Activated T-cell treated with anti-CD3 and anti-CD28 coated beads, Interleukin-2, amount 50 U/mL, for 4 hours (primary cell): ENCODE data around the gene PRDX2. TPM values are rescaled to one million over a fixed set of nuclear protein-coding genes. Genes with fewer than 3 reads are reported as not detected.

Experiments
- ATAC-seq, 2 donors: fragments of 200-7000 bp; cut with Tn5 transposase; one replicate each; pipeline ENCODE4 v1.10.0; 2021
- DNase-seq: peaks from one replicate; pipeline ENCODE4 v3.0.0-alpha.2; 2020
- H3K27me3 Mint-ChIP-seq: one replicate; pipeline ENCODE4 v1.8.0; 2021; ENCODE audit warnings: low read depth, mixed read lengths
- H3K36me3 Mint-ChIP-seq: one replicate; pipeline ENCODE4 v1.8.0; 2022; ENCODE audit warnings: mixed read lengths; ENCODE audit not compliant: insufficient read depth
- H3K4me1 Mint-ChIP-seq: one replicate; pipeline ENCODE4 v1.8.0; 2021; ENCODE audit warnings: low read depth, mixed read lengths
- H3K4me3 Mint-ChIP-seq: one replicate; pipeline ENCODE4 v1.8.0; 2021; ENCODE audit warnings: mild to moderate bottlenecking, moderate library complexity, mixed read lengths
- H3K9me3 Mint-ChIP-seq: one replicate; pipeline ENCODE4 v1.8.0; 2021; ENCODE audit warnings: mixed read lengths
- total RNA-seq, 3 donors: library from RNA; stranded (reverse); gene quantifications; one replicate each; pipeline ENCODE4 v1.2.1, GENCODE V29; 2021

PRDX2 gene
- total RNA-seq, 3 donors from 2014 or later = 185 to 224 (median 211) TPM

DNA sequence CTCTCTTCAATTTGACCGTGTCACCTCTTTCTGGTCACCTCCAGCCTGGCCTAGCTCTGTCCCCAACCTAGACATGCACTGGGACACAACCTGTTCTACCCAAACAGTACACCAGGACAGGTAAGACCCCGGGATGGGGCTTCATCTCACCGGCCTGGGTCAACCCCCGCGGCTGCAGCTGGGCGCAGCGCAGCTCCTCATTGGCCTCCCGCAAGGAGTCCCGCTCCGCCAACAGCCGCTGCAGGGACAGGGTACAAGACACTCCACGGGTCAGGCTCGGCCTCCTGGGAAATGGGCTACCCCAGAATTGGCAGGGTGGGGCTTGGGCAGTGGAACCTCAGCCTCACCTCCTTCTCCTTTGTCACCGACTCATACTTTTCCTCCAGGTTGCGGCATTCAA lies 33.9 kb downstream of the PRDX2 start:
- no peak overlapping the region for H3K4me3 Mint-ChIP-seq
- no peaks in the 10 kb centered on the region for H3K36me3 Mint-ChIP-seq
- no peak for ATAC-seq
- H3K27me3 Mint-ChIP-seq = no peaks in the 10 kb centered on the region
- H3K4me1 Mint-ChIP-seq = peaks cover 2% of the 10 kb centered on the region
- no peak for DNase-seq
- no peaks in the 10 kb centered on the region for H3K9me3 Mint-ChIP-seq

- H3K4me1 Mint-ChIP-seq = peaks cover 2% of the 10 kb centered on the region
Observed at GRCh38 chr19:12767150-12767549, 34.5 kb downstream of the PRDX2 start.

GRCh38 chr19:12766051-12766521 lies 35.5 kb downstream of the PRDX2 start:
- Mint-ChIP-seq H3K27me3 (no peaks in the 10 kb centered on the region), H3K4me1 (peaks cover 2% of the 10 kb centered on the region), H3K36me3 (no peaks in the 10 kb centered on the region), H3K4me3 (no peak overlapping the region), H3K9me3 (no peaks in the 10 kb centered on the region)
- ATAC-seq (peak; percentile 72 to 90), DNase-seq (peak; percentile 85)

More at GRCh38 chr19:12767150-12767549, 34.5 kb downstream of the PRDX2 start:
- DNase-seq (no peak), ATAC-seq (no peak)
- no peaks in the 10 kb centered on the region for H3K27me3 Mint-ChIP-seq
- no peaks in the 10 kb centered on the region for H3K9me3 Mint-ChIP-seq
- H3K36me3 Mint-ChIP-seq = no peaks in the 10 kb centered on the region
- no peak overlapping the region for H3K4me3 Mint-ChIP-seq

GRCh38 chr19:12764698-12765097 lies 36.9 kb downstream of the PRDX2 start:
- ATAC-seq = no peak
- H3K4me3 Mint-ChIP-seq = no peak overlapping the region
- peaks cover 2% of the 10 kb centered on the region for H3K4me1 Mint-ChIP-seq

GRCh38 chr19:12763100-12763499 lies 38.5 kb downstream of the PRDX2 start:
- Mint-ChIP-seq H3K36me3 (no peaks in the 10 kb centered on the region), H3K9me3 (no peaks in the 10 kb centered on the region), H3K4me1 (no peaks in the 10 kb centered on the region), H3K27me3 (no peaks in the 10 kb centered on the region), H3K4me3 (no peak overlapping the region)
- DNase-seq (no peak), ATAC-seq (no peak)

More at GRCh38 chr19:12764698-12765097, 36.9 kb downstream of the PRDX2 start:
- DNase-seq = no peak
- Mint-ChIP-seq H3K27me3 (no peaks in the 10 kb centered on the region), H3K36me3 (no peaks in the 10 kb centered on the region), H3K9me3 (no peaks in the 10 kb centered on the region)

- H3K4me1 Mint-ChIP-seq = peaks cover 2% of the 10 kb centered on the region
- H3K36me3 Mint-ChIP-seq = no peaks in the 10 kb centered on the region
Observed at GRCh38 chr19:12759686-12760085, 41.9 kb downstream of the PRDX2 start.

DNA sequence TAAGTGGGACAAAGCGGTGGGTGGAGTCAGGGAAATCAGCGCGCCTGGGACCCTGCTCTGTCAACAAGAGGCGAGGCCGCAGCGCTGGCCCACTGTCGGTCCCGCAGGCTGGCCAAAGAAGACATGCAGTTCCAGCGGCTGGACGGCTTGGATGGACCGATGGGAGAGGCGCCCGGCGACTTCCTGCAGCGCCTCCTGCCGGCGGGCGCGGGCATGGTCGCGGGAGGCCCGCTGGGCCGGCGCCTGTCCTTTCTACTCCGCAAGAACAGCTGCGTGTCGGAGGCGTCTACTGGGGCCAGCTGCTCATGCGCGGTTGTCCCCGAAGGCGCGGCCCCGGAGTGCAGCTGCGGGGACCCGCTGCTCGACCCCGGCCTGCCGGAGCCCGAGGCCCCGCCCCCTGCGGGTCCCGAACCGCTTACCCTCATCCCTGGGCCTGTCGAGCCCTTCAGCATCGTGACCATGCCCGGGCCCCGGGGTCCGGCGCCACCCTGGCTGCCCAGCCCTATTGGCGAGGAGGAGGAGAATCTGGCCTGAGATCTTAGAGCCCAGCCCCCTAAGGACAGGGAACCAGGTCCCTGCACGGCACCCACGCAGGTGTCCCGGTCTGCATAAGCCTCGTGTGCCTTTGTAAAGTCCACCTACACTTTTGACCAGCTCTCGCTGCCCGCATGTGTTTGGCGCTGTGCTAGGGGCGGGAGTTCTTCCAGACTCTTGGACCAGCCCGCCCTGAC lies 43.9 kb downstream of the PRDX2 start:
- Mint-ChIP-seq H3K36me3 (no peaks in the 10 kb centered on the region), H3K27me3 (peaks cover 22% of the 10 kb centered on the region), H3K4me3 (no peak overlapping the region), H3K4me1 (peaks cover 2% of the 10 kb centered on the region), H3K9me3 (no peaks in the 10 kb centered on the region)
- DNase-seq (peak; percentile 54), ATAC-seq (peak; percentile 82 to 87)

More at GRCh38 chr19:12759686-12760085, 41.9 kb downstream of the PRDX2 start:
- ATAC-seq (no peak), DNase-seq (no peak)
- Mint-ChIP-seq H3K27me3 (peaks cover 13% of the 10 kb centered on the region), H3K4me3 (no peak overlapping the region), H3K9me3 (no peaks in the 10 kb centered on the region)

GRCh38 chr19:12756150-12756883 lies 45.3 kb downstream of the PRDX2 start:
- ATAC-seq = no peak
- no peak for DNase-seq
- H3K27me3 Mint-ChIP-seq = peaks cover 26% of the 10 kb centered on the region
- no peak overlapping the region for H3K4me3 Mint-ChIP-seq
- no peaks in the 10 kb centered on the region for H3K9me3 Mint-ChIP-seq
- H3K4me1 Mint-ChIP-seq = peaks cover 2% of the 10 kb centered on the region
- no peaks in the 10 kb centered on the region for H3K36me3 Mint-ChIP-seq

DNA sequence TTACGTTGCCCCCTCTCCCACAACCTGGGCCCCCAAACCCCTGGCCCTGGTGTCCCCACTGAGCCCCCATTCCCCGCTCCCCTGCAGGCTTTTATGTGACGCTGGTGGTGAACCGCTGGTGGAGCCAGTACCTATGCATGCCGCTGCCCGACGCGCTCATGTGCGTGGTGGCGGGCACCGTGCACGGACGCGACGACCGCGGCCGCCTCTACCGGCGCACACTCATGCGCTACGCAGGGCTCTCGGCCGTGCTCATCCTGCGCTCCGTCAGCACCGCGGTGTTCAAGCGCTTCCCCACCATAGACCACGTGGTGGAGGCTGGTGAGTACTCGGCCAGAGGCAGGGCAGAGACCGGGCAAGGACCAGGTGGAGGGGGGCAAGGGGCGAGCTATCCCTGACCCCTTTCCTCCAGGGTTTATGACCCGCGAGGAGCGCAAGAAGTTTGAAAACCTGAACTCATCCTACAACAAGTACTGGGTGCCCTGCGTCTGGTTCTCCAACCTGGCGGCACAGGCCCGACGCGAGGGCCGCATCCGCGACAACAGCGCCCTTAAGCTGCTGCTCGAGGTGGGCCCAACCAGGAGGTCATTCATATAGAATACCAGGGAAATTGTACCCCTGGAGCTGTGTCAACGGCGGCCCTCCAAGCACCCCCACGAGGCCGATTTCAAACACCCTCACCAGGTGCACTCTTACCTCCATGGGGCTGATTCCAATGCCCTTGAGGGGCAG lies 47.0 kb downstream of the PRDX2 start:
- no peaks in the 10 kb centered on the region for H3K9me3 Mint-ChIP-seq
- no peak overlapping the region for H3K4me3 Mint-ChIP-seq
- peaks cover 5% of the 10 kb centered on the region for H3K4me1 Mint-ChIP-seq
- H3K27me3 Mint-ChIP-seq = peaks cover 26% of the 10 kb centered on the region
- ATAC-seq (no peak), DNase-seq (no peak)
- no peaks in the 10 kb centered on the region for H3K36me3 Mint-ChIP-seq

GRCh38 chr19:12752056-12752781 lies 49.4 kb downstream of the PRDX2 start:
- DNase-seq (no peak), ATAC-seq (no peak)
- Mint-ChIP-seq H3K4me1 (peaks cover 3% of the 10 kb centered on the region), H3K4me3 (no peak overlapping the region), H3K27me3 (peaks cover 24% of the 10 kb centered on the region), H3K9me3 (peaks cover 7% of the 10 kb centered on the region), H3K36me3 (peaks cover 12% of the 10 kb centered on the region)

GRCh38 chr19:12751635-12752034 lies 50.0 kb downstream of the PRDX2 start, which contains the start of gene BEST2:
Gene BEST2 (plus strand): TSS chr19:12751791. CDS start chr19:12752593, 802 bp downstream.
- Mint-ChIP-seq H3K4me3 (no peak within 1 kb of the TSS), H3K4me1 (peaks cover 3% of the 10 kb centered on the region), H3K36me3 (peaks cover 18% of the 10 kb centered on the region), H3K27me3 (peaks cover 24% of the 10 kb centered on the region), H3K9me3 (peaks cover 7% of the 10 kb centered on the region)
- no peak for DNase-seq
- ATAC-seq = no peak

DNA sequence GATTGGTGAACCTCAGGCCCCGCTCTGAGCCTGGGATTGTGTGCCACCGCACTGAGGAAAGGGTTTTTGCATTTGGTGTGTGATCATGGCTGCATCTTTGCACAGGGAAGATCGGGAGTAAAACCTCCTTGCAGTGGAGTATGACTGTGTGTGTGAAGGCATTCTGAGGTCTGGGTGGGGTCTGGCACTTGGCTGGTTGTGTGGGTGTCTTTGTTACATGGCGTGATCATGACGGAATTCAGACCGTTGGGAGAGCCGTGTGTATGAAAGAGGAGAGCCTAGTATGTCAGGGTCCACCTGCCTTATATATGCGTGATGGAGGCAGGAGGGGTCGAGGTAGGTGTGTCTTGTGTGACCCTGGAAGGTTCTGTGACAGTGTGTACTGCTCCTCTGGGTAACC lies 50.7 kb downstream of the PRDX2 start:
- DNase-seq (no peak), ATAC-seq (no peak)
- H3K27me3 Mint-ChIP-seq = peaks cover 19% of the 10 kb centered on the region
- peaks cover 3% of the 10 kb centered on the region for H3K4me1 Mint-ChIP-seq
- H3K9me3 Mint-ChIP-seq = peaks cover 7% of the 10 kb centered on the region
- no peak overlapping the region for H3K4me3 Mint-ChIP-seq
- peaks cover 22% of the 10 kb centered on the region for H3K36me3 Mint-ChIP-seq

- Mint-ChIP-seq H3K9me3 (peaks cover 7% of the 10 kb centered on the region), H3K4me3 (no peak overlapping the region), H3K4me1 (peaks cover 3% of the 10 kb centered on the region), H3K27me3 (peaks cover 16% of the 10 kb centered on the region), H3K36me3 (peaks cover 24% of the 10 kb centered on the region)
- DNase-seq = no peak
- ATAC-seq = no peak
Observed at GRCh38 chr19:12749938-12750521, 51.6 kb downstream of the PRDX2 start.
